ENCODE data around the gene GOLGA8T.
"Not testable (repeated sequence)": the region's sequence is repeated elsewhere in the genome, so short reads cannot be mapped to it uniquely, and the experiment has no call there.

GOLGA8T gene, protein sequence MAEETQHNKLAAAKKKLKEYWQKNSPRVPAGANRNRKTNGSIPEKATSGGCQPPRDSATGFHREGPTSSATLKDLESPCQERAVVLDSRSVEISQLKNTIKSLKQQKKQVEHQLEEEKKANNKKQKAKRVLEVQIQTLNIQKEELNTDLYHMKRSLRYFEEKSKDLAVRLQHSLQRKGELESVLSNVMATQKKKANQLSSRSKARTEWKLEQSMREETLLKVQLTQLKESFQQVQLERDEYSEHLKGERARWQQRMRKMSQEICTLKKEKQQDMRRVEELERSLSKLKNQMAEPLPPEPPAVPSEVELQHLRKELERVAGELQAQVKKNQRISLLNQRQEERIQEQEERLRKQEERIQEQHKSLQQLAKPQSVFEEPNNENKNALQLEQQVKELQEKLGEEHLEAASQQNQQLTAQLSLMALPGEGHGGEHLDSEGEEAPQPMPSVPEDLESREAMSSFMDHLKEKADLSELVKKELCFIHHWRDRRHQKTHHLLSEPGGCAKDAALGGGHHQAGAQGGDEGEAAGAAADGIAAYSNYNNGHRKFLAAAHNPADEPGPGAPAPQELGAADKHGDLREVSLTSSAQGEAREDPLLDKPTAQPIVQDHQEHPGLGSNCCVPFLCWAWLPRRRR

DNA sequence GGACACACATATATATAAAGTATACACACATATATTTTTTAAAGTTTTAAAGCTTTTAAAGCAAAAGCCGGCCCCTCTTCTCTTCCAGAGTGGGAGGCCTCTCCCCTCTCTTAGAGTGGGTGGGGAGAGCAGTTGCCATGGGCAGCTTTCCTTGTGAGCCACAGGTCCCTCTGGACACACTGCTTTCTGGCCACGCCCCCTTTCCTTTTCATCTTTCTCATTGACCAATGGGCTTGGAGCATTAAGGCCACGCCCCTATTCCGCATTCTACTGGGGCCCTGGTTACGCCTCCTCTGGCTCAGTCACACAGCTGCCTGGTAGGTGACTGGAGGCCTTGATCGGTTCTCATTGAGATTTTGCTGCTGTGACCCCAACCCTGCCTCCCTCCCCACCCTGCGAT is at the start of gene GOLGA8T:
Gene GOLGA8T, plus strand, starts transcription at position 301 of the 400 bp plus-strand sequence. Its CDS starts 98 bp downstream, at position 399.
- DNase-seq: not testable (repeated sequence)

DNA sequence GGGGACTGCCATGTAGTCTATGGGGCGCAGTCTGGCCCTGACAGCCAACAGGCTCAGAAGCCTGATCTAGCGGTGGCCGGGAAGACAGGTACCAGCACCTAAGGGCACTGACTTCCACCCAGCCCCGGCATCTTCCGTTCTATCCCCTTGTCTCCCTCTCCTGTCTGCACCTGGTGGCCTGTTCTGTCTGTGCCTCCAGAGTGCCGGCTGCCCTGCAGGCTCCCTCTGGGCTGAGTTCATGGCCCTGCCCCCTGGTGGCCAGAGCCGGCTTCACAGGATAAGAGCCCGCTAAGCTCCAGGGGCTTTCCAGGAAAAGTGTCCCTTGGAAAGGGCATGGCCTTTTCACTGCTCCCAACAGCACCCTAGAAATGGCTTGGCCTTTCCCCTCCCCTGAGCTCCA is 37.0 kb upstream of the GOLGA8T start:
- not testable (repeated sequence) for DNase-seq

DNA sequence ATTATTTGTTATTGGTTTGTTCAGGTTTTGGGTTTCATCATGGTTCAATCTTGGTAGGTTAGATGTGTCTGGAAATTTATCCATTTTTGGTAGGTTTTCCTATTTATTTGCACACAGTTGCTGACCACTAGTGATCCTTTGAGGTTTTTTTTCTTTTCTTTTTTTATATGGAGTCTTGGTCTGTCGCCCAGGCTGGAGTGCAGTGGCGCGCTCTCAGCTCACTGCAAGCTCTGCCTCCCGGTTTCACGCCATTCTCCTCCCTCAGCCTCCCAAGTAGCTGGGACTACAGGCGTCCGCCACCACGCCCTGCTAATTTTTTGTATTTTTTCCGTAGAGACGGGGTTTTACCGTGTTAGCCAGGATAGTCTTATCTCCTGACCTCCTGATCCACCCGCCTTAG is 32.0 kb upstream of the GOLGA8T start:
- not testable (repeated sequence) for DNase-seq

DNA sequence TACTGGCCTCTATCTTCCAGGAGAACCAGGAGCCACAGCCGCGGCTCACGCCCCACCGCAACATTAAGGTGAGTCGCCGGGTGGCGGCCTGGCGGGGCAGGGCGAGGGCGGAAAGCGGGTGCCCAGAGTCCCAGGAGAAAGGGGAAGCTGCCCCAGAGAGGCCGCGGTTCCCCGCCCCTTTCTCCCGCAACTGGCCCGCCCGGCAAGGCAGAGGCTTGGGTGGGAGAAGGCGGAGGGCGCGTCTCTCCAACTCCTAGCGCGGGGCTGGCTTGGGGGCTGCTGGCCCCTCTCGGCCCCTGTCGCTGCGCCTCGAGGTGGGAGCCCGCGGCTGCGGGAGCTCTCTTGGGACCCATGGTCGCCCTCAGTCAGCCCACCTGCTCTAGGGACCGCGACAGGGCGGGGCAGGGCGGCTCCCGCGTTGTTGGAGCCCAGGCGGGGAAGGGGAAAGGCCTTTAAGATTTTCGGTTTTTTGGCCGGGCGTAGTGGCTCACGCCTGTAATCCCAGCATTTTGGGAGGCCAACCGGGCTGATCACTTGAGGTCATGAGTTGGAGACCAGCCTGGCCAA is 30.8 kb upstream of the GOLGA8T start:
- not testable (repeated sequence) for DNase-seq

DNA sequence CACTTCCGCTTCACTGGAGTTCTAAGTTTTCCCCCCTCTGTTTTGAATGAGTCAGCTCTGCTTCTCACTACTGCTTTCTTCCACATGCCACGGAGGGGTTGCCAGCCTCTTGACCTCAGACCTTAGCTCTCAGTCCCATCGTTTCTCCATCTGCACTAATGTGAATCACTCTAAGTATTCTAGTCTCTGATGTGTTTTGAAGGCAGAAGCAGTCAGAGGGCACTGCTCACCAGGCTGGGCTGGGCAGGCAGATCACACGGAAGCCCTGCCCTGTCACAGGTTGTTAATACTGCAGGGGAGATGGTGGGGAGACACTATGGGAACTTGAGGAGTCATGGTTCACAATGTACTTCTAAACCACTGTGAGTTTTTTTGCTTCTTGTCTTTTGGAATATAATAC is 24.3 kb upstream of the GOLGA8T start:
- not testable (repeated sequence) for DNase-seq

DNA sequence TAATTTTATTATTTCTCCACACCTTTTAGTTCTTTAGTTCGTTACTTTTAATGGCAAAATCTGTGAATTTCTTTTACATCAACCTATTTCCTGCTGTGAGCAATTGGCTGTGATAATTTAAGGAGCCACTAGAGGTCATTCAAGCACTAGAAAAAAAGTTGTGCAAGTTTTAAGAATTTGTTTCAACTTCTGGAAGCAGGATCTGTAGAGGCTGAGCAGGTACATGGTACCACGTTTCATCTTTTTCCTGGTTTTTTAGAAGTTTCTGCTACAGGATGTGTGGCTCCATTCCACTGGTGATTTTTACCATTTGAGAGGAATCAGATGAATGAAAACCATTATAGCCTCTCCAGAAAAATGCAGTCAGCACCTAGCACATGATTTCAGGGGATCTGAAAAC is 4.8 kb upstream of the GOLGA8T start:
- DNase-seq: peak; percentile 13

DNA sequence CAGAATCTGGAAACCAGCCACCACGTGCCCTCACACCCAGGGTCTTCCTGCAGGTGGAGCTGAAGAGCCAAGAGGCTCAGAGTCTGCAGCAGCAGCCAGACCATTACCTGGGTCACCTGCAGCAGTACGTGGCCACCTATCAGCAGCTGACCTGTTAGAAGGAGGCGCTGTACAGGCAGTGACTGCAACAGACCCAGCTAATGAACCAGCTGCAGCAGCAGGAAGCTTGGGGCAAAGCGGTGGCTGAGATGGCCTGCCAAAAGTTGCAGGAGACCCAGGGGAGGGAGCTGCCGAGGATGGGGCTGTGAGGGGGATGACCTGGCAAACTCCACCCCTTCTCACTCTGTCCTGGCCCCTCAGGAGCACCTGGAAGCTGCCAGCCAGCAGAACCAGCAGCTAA is 8.4 kb downstream of the GOLGA8T start:
- DNase-seq: not testable (repeated sequence)

DNA sequence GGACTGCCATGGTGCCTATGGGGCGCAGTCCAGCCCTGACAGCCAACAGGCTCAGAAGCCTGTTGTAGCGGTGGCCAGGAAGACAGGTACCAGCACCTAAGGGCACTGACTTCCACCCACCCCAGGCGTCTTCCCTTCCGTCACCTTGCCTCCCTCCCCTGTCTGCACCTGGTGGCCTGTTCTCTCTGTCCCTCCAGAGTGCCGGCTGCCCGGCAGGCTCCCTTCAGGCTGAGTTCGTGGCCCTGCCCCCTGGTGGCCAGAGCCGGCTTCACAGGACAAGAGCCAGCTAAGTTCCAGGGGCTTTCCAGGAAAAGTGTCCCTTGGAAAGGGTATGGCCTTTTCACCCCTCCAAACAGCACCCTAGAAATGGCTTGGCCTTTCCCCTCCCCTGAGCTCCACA is 15.0 kb downstream of the GOLGA8T start:
- DNase-seq: not testable (repeated sequence)

DNA sequence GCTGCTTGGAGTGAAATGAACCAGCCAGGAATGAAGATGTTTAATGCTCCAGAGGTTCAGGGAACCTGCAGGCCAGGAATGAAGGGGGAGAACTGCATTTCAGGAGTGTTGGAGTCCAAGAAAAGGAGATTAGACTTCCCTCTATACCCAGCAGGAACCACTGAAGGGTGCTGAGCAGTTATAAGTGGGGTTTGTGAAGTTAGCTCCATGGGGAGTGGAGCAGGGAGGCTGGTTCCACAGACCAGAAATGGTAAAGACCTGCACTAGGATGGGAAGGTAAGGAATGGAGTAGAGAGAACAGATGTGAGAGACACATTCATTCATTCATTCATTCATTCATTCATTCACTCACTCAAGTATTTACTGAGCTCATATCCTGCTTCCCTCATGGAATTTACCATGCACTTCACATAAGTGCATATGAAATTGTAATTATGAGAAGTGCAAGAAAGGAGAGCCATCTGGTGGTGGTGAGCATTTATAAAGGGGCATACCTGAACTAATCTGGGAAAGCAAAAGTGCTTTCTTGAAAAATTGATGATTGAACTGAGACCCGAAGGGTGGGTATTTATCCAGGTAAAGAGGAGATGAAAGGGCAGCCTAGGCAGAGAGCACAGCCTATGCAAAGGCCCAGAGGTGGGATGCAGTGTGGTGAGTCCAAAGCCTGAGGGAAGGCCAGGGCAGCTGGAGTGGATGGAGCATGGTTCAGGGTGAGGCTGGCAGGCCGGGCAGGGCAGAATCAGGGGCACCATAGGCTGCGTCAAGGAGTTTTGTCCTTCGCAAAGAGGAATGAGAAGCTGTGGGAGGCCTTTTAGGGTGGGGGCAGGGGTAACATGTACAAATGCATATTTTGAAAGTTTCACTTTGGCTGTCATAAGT is 27.9 kb downstream of the GOLGA8T start:
- DNase-seq: not testable (repeated sequence)

DNA sequence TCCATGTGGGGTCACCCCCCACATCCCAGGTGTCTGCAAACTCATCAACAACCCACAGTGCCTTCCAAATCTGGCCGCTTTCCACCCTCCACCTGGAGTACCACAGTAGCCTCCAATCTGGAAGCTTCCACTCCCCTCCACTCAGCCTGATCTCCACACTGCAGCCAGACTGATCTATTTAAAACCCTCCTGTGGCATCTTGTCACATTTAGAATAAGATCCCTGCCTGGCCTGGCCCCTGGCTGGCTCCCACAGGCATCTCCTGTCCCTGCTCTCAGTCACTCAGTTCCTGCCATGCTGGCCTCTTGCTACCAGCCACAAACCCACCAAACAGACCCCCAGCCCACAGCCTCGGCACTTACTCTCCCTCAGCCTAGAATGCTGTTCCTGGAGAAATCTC is 28.9 kb downstream of the GOLGA8T start:
- DNase-seq: not testable (repeated sequence)

DNA sequence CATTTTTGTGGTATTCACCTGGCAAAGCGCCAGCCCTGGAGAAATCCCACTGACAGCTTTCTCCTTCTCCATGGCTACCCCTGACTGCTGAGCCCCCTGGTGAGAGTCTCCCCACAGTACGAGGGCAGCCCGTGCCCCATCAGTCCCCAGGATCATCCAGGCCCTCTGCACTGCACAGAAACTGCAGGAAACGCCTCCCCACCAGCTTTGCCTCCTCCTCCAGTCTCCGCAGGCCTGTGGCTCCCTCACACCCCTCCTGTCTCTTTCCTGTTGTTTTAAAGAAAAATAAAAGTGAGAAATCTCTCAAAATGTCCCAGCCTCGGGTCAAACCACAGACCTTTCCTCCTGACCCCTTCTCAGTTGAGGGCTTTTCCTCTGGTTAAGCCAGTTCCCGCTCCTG is 29.4 kb downstream of the GOLGA8T start:
- DNase-seq: not testable (repeated sequence)

DNA sequence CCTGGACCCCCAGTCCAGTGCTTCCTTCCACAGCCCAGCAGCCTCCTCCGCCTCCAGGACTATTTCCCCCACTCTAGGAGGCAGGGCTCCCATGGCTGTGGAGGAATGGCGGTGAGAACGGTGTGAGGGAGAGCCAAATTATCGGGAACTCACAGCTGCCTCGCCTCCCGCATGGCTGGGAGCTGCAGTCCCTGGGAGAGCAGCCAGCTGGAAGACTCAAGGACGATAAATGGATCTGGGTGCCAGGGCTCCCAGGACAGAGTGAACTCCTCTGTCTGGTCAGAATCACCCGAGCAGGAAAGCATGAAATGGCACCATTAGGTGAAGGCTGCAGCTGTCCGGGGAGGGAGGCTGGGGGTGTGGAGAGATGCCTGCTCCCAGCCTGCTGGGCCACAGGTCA is 32.6 kb downstream of the GOLGA8T start:
- DNase-seq: not testable (repeated sequence)

DNA sequence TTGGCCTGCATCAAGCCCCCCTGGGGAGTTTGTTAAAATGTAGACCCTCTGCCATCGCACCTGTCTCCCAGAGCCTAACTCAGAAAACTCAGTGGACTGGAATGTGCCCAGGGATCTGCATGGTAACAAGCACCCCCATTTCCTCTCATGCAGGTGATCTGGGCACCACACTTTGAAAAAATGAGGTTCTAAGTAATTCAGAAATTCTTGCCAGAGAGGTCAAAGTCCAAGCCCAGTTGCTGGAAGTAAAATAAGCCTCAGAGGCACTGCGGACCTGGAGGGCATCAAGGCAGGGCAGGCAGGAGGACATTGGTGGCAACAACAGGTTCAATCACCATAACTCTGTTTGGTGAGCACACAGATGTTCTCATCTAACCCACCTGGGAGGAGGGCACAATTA is 33.0 kb downstream of the GOLGA8T start:
- DNase-seq: not testable (repeated sequence)

DNA sequence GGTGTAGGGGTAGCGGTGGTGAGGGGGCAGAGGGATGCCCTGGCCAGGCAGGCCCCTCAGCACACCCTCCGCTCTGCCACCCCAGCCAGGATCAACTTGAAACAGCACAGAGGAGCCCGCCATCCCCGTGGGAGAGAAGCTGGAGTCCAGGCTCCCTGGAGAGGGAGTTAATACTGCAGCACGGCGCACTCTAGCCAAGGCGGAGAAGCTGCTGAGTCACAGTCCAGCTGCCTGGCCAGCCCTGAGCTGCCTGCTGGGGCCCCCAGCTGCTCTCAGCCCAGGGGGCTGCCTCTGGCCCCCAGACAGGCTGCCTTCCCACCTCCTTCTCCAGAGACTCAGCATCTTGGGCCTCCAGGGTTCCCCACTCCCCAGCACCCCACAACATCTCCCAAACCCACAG is 36.6 kb downstream of the GOLGA8T start:
- not testable (repeated sequence) for DNase-seq

DNA sequence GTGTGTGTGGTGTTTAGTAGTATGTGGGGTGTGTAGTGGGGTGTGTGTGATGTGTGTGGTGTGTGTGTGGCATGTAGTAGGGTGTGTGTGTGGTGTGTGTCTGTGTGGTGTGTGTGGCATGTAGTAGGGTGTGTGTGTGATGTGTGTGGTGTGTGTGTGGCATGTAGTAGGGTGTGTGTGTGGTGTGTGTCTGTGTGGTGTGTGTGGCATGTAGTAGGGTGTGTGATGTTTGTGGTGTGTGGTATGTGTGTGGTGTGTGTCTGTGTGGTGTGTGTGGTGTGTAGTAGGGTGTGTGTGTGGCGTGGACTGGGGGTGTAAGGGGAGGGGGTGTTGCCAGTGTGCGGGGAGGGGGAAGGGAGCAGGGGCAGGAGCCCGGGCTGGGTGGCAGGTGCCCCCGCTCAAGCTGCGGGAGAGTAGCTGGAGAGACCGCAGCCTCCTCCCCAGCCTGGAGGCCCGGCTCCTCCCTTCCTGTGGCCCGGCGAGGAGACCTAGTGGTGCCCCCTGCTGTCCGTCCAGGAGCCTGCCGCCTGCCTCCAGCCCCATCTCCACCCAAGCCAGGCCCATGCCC is 38.3 kb downstream of the GOLGA8T start:
- DNase-seq: peak; percentile 81

DNA sequence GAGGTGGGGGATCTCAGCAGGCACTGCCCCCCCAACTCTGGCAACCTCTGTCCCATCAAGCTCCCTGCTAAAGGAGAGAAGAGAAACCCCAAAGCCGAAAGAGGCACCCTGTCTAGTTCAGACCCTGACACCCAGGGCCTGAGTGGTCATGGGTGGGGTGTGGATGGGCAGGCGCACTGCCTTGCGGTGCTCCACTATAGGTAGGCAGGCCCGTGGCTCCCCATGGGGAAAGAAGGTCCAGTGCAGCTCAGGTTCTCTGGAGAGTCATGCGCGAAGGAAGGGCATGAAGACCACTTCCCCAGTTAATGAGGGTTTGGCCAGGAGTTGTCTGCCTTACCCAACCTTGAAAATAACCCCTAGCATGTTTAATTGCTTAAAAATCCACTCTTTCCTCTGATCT is 40.4 kb downstream of the GOLGA8T start:
- not testable (repeated sequence) for DNase-seq

DNA sequence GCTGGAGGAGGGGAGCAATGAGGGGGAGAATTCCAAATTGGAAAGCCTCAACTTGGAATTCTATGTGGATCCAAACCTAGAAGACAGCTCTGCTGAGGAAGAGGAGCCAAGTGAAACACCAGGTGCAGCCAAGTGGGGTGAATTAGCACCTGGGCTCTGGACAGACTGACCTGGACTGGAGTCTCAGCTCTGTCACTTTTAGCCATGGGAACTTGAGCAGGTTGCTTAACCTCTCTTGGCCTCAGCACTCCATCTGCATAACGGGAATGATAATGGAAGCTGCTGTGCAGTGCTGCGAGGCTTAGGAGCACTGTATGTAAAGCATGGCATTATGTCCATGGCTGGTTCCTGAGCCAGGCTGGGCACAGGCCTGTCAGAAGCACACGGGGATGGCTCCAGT is 41.8 kb downstream of the GOLGA8T start:
- DNase-seq: not testable (repeated sequence)

DNA sequence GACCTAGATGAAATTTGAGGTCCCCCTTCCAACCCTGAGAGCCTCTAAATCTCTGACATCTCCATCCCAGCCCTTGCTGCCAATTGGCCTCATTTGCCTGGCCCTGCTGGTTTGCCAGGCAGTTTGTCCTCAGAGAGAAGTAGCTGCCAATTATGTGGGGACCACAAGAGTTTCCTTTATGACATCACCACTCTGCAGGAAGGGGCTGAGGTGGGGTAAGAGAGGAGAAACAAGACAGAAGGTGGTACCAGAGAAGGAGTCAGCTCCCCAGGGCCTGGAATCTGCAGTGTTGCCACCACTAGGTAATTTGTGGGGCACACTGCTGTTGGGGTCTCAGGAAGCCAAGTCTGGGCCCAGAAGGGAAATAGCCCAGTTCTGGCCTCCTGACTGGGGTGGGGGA is 45.0 kb downstream of the GOLGA8T start:
- DNase-seq: not testable (repeated sequence)

DNA sequence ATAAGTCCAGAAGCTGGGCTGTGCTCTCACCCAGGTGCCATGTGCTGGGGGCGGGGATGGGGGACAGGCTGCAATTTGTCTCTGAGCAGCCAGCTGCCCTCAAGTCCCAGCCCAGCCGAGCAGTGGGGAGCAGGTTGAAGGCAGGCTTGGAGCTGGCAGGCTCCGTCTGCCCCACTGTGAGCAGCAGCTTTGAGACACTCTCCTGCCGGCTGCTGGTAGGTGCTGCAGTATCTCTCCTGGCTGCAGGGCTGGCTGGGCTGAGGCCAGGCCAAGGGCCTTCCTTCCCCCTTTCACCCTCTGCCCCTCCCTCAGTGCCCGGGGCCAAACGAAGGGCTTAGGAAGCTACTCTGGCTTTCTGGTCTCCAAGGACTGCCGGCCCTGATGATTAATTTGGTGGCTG is 50.6 kb downstream of the GOLGA8T start:
- not testable (repeated sequence) for DNase-seq

DNA sequence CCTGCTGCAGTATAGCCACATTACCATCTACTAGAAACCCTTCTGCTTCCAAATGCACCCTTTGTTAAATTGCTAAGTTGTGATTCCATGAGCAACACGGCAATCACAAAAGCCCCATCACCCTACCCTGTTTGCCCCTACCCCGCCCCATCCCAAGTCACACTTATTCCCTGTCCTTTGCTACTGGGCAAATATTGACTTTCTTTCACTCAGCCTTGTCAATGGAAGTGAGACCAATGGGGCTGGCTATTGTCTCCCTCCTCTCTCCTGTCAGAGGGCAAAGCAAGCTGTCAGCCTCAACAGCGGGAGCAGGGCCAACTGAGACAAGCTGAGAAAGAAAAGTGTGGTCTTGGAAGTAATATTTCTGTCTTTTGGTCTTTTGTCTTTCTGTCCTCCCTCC is 52.6 kb downstream of the GOLGA8T start:
- not testable (repeated sequence) for DNase-seq

DNA sequence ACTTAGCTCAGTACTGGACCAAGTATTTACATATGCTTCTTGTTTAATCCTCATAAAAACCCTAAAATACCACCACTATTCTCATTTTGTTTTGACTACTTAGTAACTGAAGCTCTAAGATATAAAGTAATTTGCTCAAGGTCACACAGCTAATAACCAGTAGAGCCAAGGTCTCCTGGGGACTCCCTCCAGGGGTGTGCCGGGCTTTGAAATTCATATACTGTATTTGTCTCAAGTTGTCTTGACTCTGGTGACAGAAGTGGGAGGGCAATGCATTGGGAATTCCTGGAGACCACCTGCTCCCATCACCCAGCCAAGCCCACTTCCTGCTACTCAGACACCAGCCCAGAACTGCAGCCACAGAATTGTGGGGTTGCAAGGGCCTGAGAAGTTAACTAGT is 54.9 kb downstream of the GOLGA8T start:
- DNase-seq: not testable (repeated sequence)

DNA sequence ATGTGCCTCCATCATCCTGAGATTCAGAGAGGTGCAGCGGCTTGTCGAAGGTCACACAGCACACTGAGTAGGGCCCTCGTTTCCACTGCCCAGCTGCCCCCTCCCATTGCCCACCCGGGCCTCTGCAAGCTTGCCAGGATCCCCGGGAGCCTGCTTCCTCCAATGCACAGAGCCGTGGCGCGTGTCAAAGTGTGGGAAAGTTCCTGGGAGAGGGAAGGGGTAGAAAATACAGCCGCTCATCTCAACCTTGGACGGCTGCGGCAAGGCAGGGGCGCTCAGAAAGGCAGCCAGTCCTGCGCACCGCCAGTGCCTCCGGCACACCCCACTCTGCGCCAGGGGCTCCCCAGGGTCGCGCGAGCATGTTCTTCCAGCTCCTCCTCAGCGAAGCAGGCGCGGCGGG is 56.3 kb downstream of the GOLGA8T start:
- DNase-seq: not testable (repeated sequence)

All from CD4-positive, alpha-beta T cell treated with Interleukin-12 subunit alpha and Interleukin-12 subunit beta, for 1 hour (primary cell).